WERI-Rb-1 (cell line): ENCODE results near the gene CNBP.
A peak's percentile ranks its signal among the peaks of the same experiment; 100 is the strongest.

Experiments
- DNase-seq: peaks from one replicate; pipeline ENCODE4 v3.0.0-alpha.2; 2020
- H3K27ac ChIP-seq: fragments of 250-450 bp; sonication (Bioruptor Pico); 2 replicates; pipeline ENCODE4 v1.5.1; 2020; ENCODE audit warnings: mild to moderate bottlenecking, moderate library complexity
- H3K27me3 ChIP-seq: fragments of 250-450 bp; sonication (Bioruptor Pico); 2 replicates; pipeline ENCODE4 v1.5.1; 2021; ENCODE audit warnings: mild to moderate bottlenecking, low read depth, moderate library complexity; ENCODE audit not compliant: insufficient read depth, severe bottlenecking
- H3K36me3 ChIP-seq: fragments of 250-450 bp; sonication (Bioruptor Pico); 2 replicates; pipeline ENCODE4 v1.5.1; 2020; ENCODE audit warnings: mild to moderate bottlenecking, moderate library complexity
- H3K4me3 ChIP-seq: 2 replicates; pipeline ENCODE4 v1.5.1; 2011; ENCODE audit warnings: low read depth, mild to moderate bottlenecking, control low read depth, low read length
- H3K9me3 ChIP-seq: fragments of 250-450 bp; sonication (Bioruptor Pico); 2 replicates; pipeline ENCODE4 v1.5.1; 2021; ENCODE audit warnings: mild to moderate bottlenecking, moderate library complexity; ENCODE audit not compliant: severe bottlenecking
- TF ChIP-seq, protein P1 (sequence below): IDR thresholded peaks from 2 replicates; pipeline ENCODE4 v1.5.1; 2011; ENCODE audit warnings: low read depth, mild to moderate bottlenecking, control low read depth, inconsistent platforms, low read length

The CNBP gene

DNA sequence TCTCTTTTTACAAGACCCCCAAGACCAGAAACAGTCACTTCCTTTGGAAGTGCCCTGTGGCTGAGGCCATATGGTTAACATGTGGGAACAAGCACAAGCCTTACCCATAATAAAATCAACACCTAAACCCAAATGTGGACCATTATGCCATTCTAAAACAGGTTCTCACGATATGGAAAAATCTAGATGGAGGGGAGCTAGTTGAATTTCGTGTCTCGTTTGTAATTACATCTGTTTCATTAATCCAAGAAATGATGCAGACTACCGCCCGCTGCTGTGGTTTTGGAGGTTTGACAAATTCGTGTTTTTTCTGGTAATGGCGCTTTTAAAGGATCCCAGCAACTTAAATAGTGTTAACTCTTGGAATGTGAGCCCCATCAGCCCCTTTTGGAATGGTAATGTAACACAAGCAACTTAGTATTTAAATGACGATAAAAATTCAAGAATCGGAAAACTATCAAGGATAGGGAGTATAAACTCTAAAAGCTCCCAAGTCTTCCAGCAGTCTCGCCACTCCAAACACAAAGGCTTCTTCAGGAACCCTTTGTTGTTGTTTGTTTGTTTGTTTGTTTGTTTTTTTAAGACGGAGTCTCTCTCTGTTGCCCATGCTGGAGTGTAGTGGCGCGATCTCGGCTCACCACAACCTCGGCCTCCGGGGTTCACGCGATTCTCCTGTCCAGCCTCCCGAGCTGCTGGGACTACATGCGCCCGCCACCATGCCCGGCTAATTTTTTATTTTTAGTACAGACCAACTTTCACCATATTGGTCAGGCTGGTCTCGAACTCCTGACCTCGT, 1.1 kb downstream of the CNBP start:
- no peak for DNase-seq
- Histone ChIP-seq H3K36me3 (peaks cover 49% of the 10 kb centered on the region), H3K27ac (peak overlapping the region; percentile 99), H3K9me3 (no peaks in the 10 kb centered on the region), H3K4me3 (peak overlapping the region; percentile 90), H3K27me3 (no peaks in the 10 kb centered on the region)
- TF ChIP-seq, protein P1, sequence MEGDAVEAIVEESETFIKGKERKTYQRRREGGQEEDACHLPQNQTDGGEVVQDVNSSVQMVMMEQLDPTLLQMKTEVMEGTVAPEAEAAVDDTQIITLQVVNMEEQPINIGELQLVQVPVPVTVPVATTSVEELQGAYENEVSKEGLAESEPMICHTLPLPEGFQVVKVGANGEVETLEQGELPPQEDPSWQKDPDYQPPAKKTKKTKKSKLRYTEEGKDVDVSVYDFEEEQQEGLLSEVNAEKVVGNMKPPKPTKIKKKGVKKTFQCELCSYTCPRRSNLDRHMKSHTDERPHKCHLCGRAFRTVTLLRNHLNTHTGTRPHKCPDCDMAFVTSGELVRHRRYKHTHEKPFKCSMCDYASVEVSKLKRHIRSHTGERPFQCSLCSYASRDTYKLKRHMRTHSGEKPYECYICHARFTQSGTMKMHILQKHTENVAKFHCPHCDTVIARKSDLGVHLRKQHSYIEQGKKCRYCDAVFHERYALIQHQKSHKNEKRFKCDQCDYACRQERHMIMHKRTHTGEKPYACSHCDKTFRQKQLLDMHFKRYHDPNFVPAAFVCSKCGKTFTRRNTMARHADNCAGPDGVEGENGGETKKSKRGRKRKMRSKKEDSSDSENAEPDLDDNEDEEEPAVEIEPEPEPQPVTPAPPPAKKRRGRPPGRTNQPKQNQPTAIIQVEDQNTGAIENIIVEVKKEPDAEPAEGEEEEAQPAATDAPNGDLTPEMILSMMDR = no peak

DNA sequence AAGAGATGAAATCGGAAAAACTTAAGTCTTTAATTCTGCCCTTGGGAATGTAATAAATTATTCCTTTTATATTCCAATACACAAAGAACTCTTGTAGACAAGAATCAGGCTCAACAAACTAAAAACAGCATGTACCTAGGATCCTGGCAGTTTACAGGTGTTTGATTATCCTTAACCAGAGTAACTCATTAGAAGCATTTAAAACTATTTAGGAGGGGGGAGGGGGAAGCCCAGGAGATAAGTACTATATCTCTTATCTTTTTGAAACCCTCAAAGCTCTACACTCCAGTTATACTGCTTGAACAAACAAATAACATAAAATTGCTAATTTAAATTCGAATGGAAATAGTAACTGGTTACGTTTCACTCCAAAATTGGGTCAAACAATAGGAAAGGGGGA, 1.9 kb downstream of the CNBP start:
- TF ChIP-seq, protein P1 = no peak
- Histone ChIP-seq H3K36me3 (peaks cover 56% of the 10 kb centered on the region), H3K27me3 (no peaks in the 10 kb centered on the region)

DNA sequence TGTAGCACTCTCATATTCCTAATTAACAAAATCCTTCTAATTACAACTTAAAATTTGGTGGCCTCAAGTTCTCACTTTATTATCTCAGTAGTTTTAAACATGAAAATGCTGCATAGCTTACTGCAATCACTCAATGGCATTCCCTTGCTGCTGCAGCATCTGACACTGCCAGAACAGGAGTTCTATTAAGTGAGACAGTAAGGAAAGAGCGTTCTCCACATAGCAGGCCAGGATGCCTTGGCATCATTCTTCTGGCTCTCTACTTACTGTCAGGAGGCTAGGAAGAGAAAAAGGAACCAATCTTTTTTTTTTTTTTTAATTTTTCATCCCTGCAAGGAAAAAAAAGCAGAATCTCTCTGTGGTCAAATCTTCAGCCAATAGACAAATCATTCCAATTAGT, 3.2 kb downstream of the CNBP start:
- TF ChIP-seq, protein P1 = no peak
- Histone ChIP-seq H3K36me3 (peaks cover 70% of the 10 kb centered on the region), H3K9me3 (no peaks in the 10 kb centered on the region), H3K27me3 (no peaks in the 10 kb centered on the region), H3K27ac (no peak overlapping the region), H3K4me3 (no peak overlapping the region)
- DNase-seq = no peak

More for the DNA sequence above, 1.9 kb downstream of the CNBP start:
- Histone ChIP-seq H3K9me3 (no peaks in the 10 kb centered on the region), H3K27ac (peak overlapping the region; percentile 99), H3K4me3 (peak overlapping the region; percentile 90)
- no peak for DNase-seq

DNA sequence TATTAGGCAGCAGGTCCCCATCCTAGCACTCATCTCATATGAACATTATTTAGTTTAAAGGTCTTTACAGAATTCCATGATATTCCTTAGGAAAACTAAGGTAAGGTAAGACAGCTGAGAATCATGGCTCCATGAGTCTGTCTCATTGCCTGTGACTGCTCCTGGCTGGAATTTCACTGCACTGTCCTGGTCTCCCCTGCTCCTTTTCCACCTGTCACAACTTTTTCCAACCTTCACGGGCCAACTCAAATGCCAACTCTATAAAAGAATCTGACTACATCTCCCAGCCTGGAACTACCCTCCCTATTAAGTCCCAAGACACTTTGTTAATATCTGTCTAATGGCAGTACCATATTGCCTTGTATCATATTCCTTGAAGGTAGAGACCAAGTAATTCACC, 7.6 kb downstream of the CNBP start:
- H3K27ac ChIP-seq = no peak overlapping the region
- DNase-seq = no peak

DNA sequence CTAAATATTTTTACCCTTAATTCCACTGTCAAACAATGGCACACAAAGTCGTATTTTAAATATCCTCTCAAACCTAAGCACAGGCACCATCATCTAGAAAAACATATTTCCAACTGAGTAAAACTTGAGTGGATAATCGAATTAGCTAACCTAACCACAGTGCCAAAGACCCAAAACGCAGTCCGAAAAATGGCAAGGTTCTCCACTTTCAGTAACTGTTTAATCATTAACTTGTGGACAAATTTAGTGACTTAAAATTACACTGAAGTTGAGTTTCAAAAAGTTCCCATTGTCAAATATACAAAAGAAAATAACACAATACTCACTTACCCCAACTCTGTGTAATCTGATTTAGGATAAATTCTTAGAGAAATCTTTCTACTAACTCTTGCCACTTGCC, 10.0 kb downstream of the CNBP start:
- no peaks in the 10 kb centered on the region for H3K27me3 ChIP-seq
- no peaks in the 10 kb centered on the region for H3K9me3 ChIP-seq
- no peak overlapping the region for H3K27ac ChIP-seq
- H3K36me3 ChIP-seq = peaks cover 83% of the 10 kb centered on the region
- TF ChIP-seq, protein P1 = no peak
- no peak overlapping the region for H3K4me3 ChIP-seq
- DNase-seq = no peak

More for the DNA sequence above, 7.6 kb downstream of the CNBP start:
- Histone ChIP-seq H3K9me3 (no peaks in the 10 kb centered on the region), H3K27me3 (no peaks in the 10 kb centered on the region), H3K4me3 (no peak overlapping the region), H3K36me3 (peaks cover 82% of the 10 kb centered on the region)
- TF ChIP-seq, protein P1 = no peak

DNA sequence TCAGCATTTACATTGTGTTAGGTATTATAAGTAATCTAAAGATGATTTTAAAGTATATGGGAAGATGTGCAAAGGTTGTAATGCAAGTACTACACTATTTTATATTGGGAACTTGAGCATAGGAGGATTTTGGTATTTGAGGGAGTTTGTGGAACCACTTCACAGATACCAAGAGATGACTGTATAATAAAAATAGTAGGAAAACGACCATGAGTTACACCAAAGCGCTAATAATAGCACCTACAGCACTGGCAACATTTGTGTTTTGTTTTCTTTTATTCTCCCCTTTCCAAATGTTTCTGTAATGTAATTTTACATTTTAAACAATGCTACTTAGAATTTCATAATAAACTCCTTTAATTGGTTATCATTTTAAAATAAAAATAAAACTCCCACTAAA, 10.5 kb downstream of the CNBP start:
- Histone ChIP-seq H3K36me3 (peaks cover 81% of the 10 kb centered on the region), H3K4me3 (no peak overlapping the region), H3K27me3 (no peaks in the 10 kb centered on the region), H3K27ac (no peak overlapping the region), H3K9me3 (no peaks in the 10 kb centered on the region)
- TF ChIP-seq, protein P1 = no peak
- no peak for DNase-seq
